ENCODE data around the gene RELN. TPM values are rescaled to one million over a fixed set of nuclear protein-coding genes. Genes with fewer than 3 reads are reported as not detected.

RELN gene
- total and polyA plus RNA-seq, 9 of the 15 experiments (the other 6 are each of a cell fraction or from before 2014, with no cell fraction given) = 12.9 to 43.2 (median 18.1) TPM

- Histone ChIP-seq H3K9ac (ENCODE audit: insufficient read depth in 1 of 2, low read depth in 2 of 2, low read length in 2 of 2) (no peak overlapping the region), H2AFZ (ENCODE audit: low read depth, low read length) (peak overlapping the region; percentile 9; the same call in 1 of the 2 replicates), H3K4me2 (ENCODE audit: insufficient read depth, low read length) (no peak overlapping the region), H3K4me1 (replicated peaks in 1 of 2; ENCODE audit: control insufficient read depth in 2 of 2, insufficient read depth in 2 of 2, low read length in 2 of 2) (no peaks in the 10 kb centered on the region), H3K27me3 (ENCODE audit: control insufficient read depth in 2 of 2, insufficient read depth in 2 of 2, low read length in 2 of 2) (no peaks in the 10 kb centered on the region), H3K79me2 (ENCODE audit: control insufficient read depth, insufficient read depth, low read length) (no peaks in the 10 kb centered on the region), H3K4me3 (no peak overlapping the region), H3K36me3 (ENCODE audit: control insufficient read depth, insufficient read depth, low read length) (no peaks in the 10 kb centered on the region), H4K20me1 (replicated peaks; ENCODE audit: control insufficient read depth, insufficient read depth, low read length) (no peaks in the 10 kb centered on the region), H3K27ac (ENCODE audit: extremely low read depth, low read depth, low read length) (no peak overlapping the region), H3K9me1 (ENCODE audit: control insufficient read depth, insufficient read depth, low read length) (no peaks in the 10 kb centered on the region), H3K9me3 (replicated peaks; ENCODE audit: control insufficient read depth, insufficient read depth, low read depth, low read length) (no peaks in the 10 kb centered on the region)
- intact Hi-C loops (cut with micrococcal nuclease) = no loop called here
- in situ Hi-C loops (cut with MboI) = no loop called here
- TF ChIP-seq ATF3 (IDR thresholded peaks at IDR 0.05) (0 out of 2 replicates have a peak, but pooled peaks have one; percentile 13), ATF3 (CRISPR knock-in tag; conservative IDR thresholded peaks at IDR 0.05) (no peak), ZNF778 (CRISPR knock-in tag; IDR thresholded peaks at IDR 0.05) (no peak)
- ChIA-PET POLR2A (interaction anchor here (0.6 to 2.0 kb wide), 2 partner anchors 10 to 116 kb away, joined by 3 to 4 read pairs; no protein-coding TSS in a partner anchor), CTCF (ENCODE audit: low intra/inter-chr PET ratio) (no interaction called here)
- ATAC-seq (no peak), FAIRE-seq (no peak), DNase-seq (ENCODE audit: extremely low read depth in 1 of 4, low spot score in 3 of 4) (no peak)
- 27% methylated on average over 2 of the region's 2 CpGs for WGBS (ENCODE audit: insufficient coverage, low coverage, missing lambda C conversion rate)
- BruUV-seq (replicated peaks) = no TSS peak
Measured at GRCh38 chr7:103710247-103710646, 279.2 kb downstream of the RELN start.

GRCh38 chr7:103706805-103707204 lies 282.7 kb downstream of the RELN start:
- no peaks in the 10 kb centered on the region for H3K4me1 ChIP-seq (replicated peaks in 1 of 2; ENCODE audit: control insufficient read depth in 2 of 2, insufficient read depth in 2 of 2, low read length in 2 of 2)
- no TSS peak for BruUV-seq (replicated peaks)
- no peak for FAIRE-seq

More at GRCh38 chr7:103706805-103707204, 282.7 kb downstream of the RELN start:
- H3K27me3 ChIP-seq (ENCODE audit: control insufficient read depth in 2 of 2, insufficient read depth in 2 of 2, low read length in 2 of 2) = no peaks in the 10 kb centered on the region
- H3K4me2 ChIP-seq (ENCODE audit: insufficient read depth, low read length) = no peak overlapping the region
- no peaks in the 10 kb centered on the region for H3K9me1 ChIP-seq (ENCODE audit: control insufficient read depth, insufficient read depth, low read length)
- no peak overlapping the region for H2AFZ ChIP-seq (ENCODE audit: low read depth, low read length)
- intact Hi-C loops (cut with micrococcal nuclease) (no loop called here), in situ Hi-C loops (cut with MboI) (no loop called here)
- H3K79me2 ChIP-seq (ENCODE audit: control insufficient read depth, insufficient read depth, low read length) = no peaks in the 10 kb centered on the region
- H4K20me1 ChIP-seq (replicated peaks; ENCODE audit: control insufficient read depth, insufficient read depth, low read length) = no peaks in the 10 kb centered on the region
- H3K9ac ChIP-seq (ENCODE audit: insufficient read depth in 1 of 2, low read depth in 2 of 2, low read length in 2 of 2) = no peak overlapping the region
- DNase-seq (ENCODE audit: extremely low read depth in 1 of 4, low spot score in 3 of 4) (no peak), ATAC-seq (no peak)
- no peaks in the 10 kb centered on the region for H3K36me3 ChIP-seq (ENCODE audit: control insufficient read depth, insufficient read depth, low read length)
- H3K9me3 ChIP-seq (replicated peaks; ENCODE audit: control insufficient read depth, insufficient read depth, low read depth, low read length) = no peaks in the 10 kb centered on the region
- no peak overlapping the region for H3K27ac ChIP-seq (ENCODE audit: extremely low read depth, low read depth, low read length)
- ChIA-PET CTCF (ENCODE audit: low intra/inter-chr PET ratio) (no interaction called here), POLR2A (no interaction called here)
- no peak overlapping the region for H3K4me3 ChIP-seq
- TF ChIP-seq U2AF2 (optimal IDR thresholded peaks at IDR 0.05; ENCODE audit: low read depth, low read length) (no peak), SMAD4 (CRISPR knock-in tag; conservative IDR thresholded peaks at IDR 0.05) (no peak)
- 33% methylated on average over 1 of the region's 1 CpG for WGBS (ENCODE audit: insufficient coverage, low coverage, missing lambda C conversion rate)
